HG03571 (cell line): ENCODE data around the gene LHX2.
"Not testable (repeated sequence)": the region's sequence is repeated elsewhere in the genome, so short reads cannot be mapped to it uniquely, and the experiment has no call there.

Experiments used
- ATAC-seq: cut with Tn5 transposase; IDR thresholded peaks from one replicate; pipeline ENCODE4 v1.9.1; 2021; ENCODE audit not compliant: unreplicated experiment

The LHX2 gene

GRCh38 chr9:124011460-124012301 is at the start of gene LHX2:
LHX2 (plus strand) TSS chr9:124011768; CDS start chr9:124012349, 581 bp downstream.
- ATAC-seq, result no peak

GRCh38 chr9:123964761-123965160 is 46.8 kb upstream of the LHX2 start:
- ATAC-seq, result no peak

GRCh38 chr9:123965801-123966686 is 45.5 kb upstream of the LHX2 start:
- ATAC-seq, result no peak

- ATAC-seq, result no peak
Observed at GRCh38 chr9:123967323-123967722, 44.2 kb upstream of the LHX2 start.

GRCh38 chr9:123972618-123973017 is 39.0 kb upstream of the LHX2 start:
- no peak for ATAC-seq

GRCh38 chr9:123973590-123974223 is 37.9 kb upstream of the LHX2 start:
- no peak for ATAC-seq

GRCh38 chr9:123974471-123974870 is 37.1 kb upstream of the LHX2 start:
- no peak for ATAC-seq

- ATAC-seq, result no peak
Observed at GRCh38 chr9:123975871-123976270, 35.7 kb upstream of the LHX2 start.

- ATAC-seq, result not testable (repeated sequence)
Observed at GRCh38 chr9:123976579-123976978, 35.0 kb upstream of the LHX2 start.

GRCh38 chr9:123978981-123979380 is 32.6 kb upstream of the LHX2 start:
- ATAC-seq, result no peak

- ATAC-seq, result no peak
Observed at GRCh38 chr9:123982535-123982934, 29.0 kb upstream of the LHX2 start.

- ATAC-seq, result no peak
Observed at GRCh38 chr9:123983047-123983446, 28.5 kb upstream of the LHX2 start.

GRCh38 chr9:123984802-123985201 is 26.8 kb upstream of the LHX2 start:
- no peak for ATAC-seq

- ATAC-seq, result no peak
Observed at GRCh38 chr9:123985869-123986268, 25.7 kb upstream of the LHX2 start.

GRCh38 chr9:123990427-123990826 is 21.1 kb upstream of the LHX2 start:
- ATAC-seq, result no peak

GRCh38 chr9:123992679-123993078 is 18.9 kb upstream of the LHX2 start:
- not testable (repeated sequence) for ATAC-seq

- ATAC-seq, result no peak
Observed at GRCh38 chr9:123996731-123997421, 14.7 kb upstream of the LHX2 start.

- ATAC-seq, result peak; percentile 51
Observed at GRCh38 chr9:123997665-123998277, 13.8 kb upstream of the LHX2 start.

GRCh38 chr9:123998278-123998925 is 13.2 kb upstream of the LHX2 start:
- no peak for ATAC-seq
